Fibroblast of lung (primary cell): ENCODE results near the gene RPL6. TPM values are rescaled to one million over a fixed set of nuclear protein-coding genes. Genes with fewer than 3 reads are reported as not detected.
"Not testable (repeated sequence)": the region's sequence is repeated elsewhere in the genome, so short reads cannot be mapped to it uniquely, and the experiment has no call there.

Experiments used
- DNase-seq, 2 donors: peaks; one replicate each; pipeline versions ENCODE4 v3.0.0 to v3.0.0-alpha.2; 2010; ENCODE audit warnings: low read depth in 2 of 2
- H2AFZ ChIP-seq: 2 replicates; pipeline ENCODE4 v1.5.1; 2012; ENCODE audit warnings: low read length, control low read depth, inconsistent platforms
- H3K27ac ChIP-seq: 2 replicates; pipeline ENCODE4 v1.5.1; 2011; ENCODE audit warnings: low read length, control low read depth; ENCODE audit not compliant: insufficient read depth
- H3K27me3 ChIP-seq: 2 replicates; pipeline ENCODE4 v1.5.1; 2011; ENCODE audit warnings: mild to moderate bottlenecking, low read length; ENCODE audit not compliant: control insufficient read depth, insufficient read depth
- H3K36me3 ChIP-seq: 2 replicates; pipeline ENCODE4 v1.5.1; 2011; ENCODE audit warnings: low read length; ENCODE audit not compliant: control insufficient read depth, insufficient read depth
- H3K4me1 ChIP-seq: 2 replicates; pipeline ENCODE4 v1.5.1; 2011; ENCODE audit warnings: low read length; ENCODE audit not compliant: control insufficient read depth, insufficient read depth; ENCODE audit errors: extremely low read depth
- H3K4me2 ChIP-seq: 2 replicates; pipeline ENCODE4 v1.5.1; 2011; ENCODE audit warnings: low read length, control low read depth; ENCODE audit not compliant: insufficient read depth; ENCODE audit errors: extremely low read depth
- H3K4me3 ChIP-seq, 4 experiments: fragments of 200-600 bp in 1 of 4; sonication (generic) in 1 of 4; replicated peaks in 1 of 4; 2 replicates each; pipeline ENCODE4 v1.5.1; 2011 to 2016; ENCODE audit warnings: low read length in 4 of 4, low read depth in 3 of 4, mild to moderate bottlenecking in 3 of 4, control low read depth in 2 of 4, inconsistent platforms in 1 of 4, mixed read lengths in 1 of 4; ENCODE audit not compliant: insufficient read depth in 1 of 4; ENCODE audit errors: control extremely low read depth in 1 of 4
- H3K79me2 ChIP-seq: 2 replicates; pipeline ENCODE4 v1.5.1; 2012; ENCODE audit warnings: mild to moderate bottlenecking, low read length, inconsistent platforms; ENCODE audit not compliant: control insufficient read depth, insufficient read depth
- H3K9ac ChIP-seq: 2 replicates; pipeline ENCODE4 v1.5.1; 2011; ENCODE audit warnings: mild to moderate bottlenecking, low read length, control low read depth; ENCODE audit not compliant: insufficient read depth
- H3K9me3 ChIP-seq: 2 replicates; pipeline ENCODE4 v1.5.1; 2012; ENCODE audit warnings: low read depth, low read length; ENCODE audit not compliant: control insufficient read depth, insufficient read depth
- H4K20me1 ChIP-seq: 2 replicates; pipeline ENCODE4 v1.5.1; 2011; ENCODE audit warnings: low read length; ENCODE audit not compliant: control insufficient read depth, insufficient read depth; ENCODE audit errors: extremely low read depth
- EZH2 ChIP-seq: IDR thresholded peaks from 2 replicates; pipeline ENCODE4 v1.5.1; 2012; ENCODE audit warnings: low read length, control low read depth, mild to moderate bottlenecking; ENCODE audit errors: missing control alignments
- polyA minus RNA-seq: library from RNA; depleted of rRNA, polyadenylated mRNA; stranded (reverse); fragments of >200 nt; gene quantifications from 2 replicates; pipeline ENCODE4 v1.2.3, GENCODE V29; 2011; ENCODE audit warnings: low replicate concordance
- polyA plus RNA-seq, 2 donors: library from polyadenylated mRNA; depleted of rRNA in 1 of 2; stranded (reverse) in 1 of 2; unstranded in 1 of 2; fragments of >200 nt; gene quantifications; 2 replicates each; pipeline ENCODE4 v1.2.1, GENCODE V29; 2011 to 2012; ENCODE audit warnings: missing spikeins in 1 of 2
- total RNA-seq: library from RNA; depleted of rRNA; stranded (reverse); fragments of >200 nt; gene quantifications from 2 replicates; pipeline ENCODE4 v1.2.1, GENCODE V29; 2014
- TF ChIP-seq, protein P1 (sequence below), 2 donors: IDR thresholded peaks in 1 of 2; conservative IDR thresholded peaks in 1 of 2; 1 replicate in 1 of 2; 2 replicates in 1 of 2; pipeline ENCODE4 v1.5.1; 2011 to 2012; ENCODE audit warnings: low read length in 2 of 2, control low read depth in 1 of 2, inconsistent platforms in 1 of 2, low read depth in 1 of 2, mild to moderate bottlenecking in 1 of 2

RPL6 gene
- total RNA-seq, result 679 and 950 TPM in 2 replicates
- polyA plus RNA-seq, result 1,820 and 2,040 TPM in 2 replicates
- 1,772 and 1,799 TPM in 2 replicates for polyA plus RNA-seq (2012)
- polyA minus RNA-seq, result 149 and 237 TPM in 2 replicates

DNA sequence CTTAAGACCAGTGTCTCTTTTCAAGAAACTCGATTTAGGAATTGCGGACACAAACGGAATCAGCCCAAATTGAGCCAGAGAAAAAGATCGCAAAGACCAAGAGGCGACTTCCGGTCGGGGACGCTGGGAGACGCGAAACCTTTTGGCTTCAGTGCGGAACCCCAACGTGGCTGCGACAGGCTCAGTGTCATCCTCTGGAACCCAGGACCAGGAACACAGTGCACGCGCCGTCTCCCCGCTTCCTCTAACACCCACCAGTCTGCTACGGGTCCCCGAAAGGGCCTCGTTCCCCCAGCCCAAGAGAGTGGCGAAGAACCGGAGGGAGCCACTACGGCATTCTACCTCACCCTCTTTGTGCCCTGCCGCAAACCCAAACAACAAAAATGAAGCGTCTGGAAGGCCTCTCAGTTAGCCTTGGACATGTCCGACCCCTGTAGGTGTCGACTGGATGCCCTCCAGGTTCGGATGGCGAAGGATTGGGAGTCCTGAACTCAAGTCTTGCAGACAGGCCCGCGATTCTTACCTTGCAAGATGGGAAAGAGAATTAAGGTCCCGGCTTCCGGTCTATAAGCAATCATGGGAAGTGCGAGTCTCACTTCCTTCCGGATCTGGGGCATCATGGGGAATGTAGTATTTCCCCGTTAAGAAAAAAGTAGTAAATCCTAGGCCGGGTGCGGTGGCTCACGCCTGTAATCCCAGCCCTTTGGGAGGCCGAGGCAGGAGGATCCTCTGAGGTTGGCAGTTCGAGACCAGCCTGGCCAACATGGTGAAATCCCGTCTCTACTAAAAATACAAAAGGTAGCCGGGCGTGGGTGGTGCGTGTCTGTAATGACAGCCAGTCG is at the start of gene RPL6:
Gene RPL6 (minus strand): TSS at position 542 of the 842 bp plus-strand sequence. CDS start 949 bp downstream, outside the sequence.
- peaks cover 18% of the 10 kb centered on the region for H3K36me3 ChIP-seq
- H2AFZ ChIP-seq, result peak within 1 kb of the TSS; percentile 89
- H3K4me1 ChIP-seq, result peaks cover 3% of the 10 kb centered on the region
- peak; percentile 94 to 96 for DNase-seq
- H3K9me3 ChIP-seq, result no peaks in the 10 kb centered on the region
- no peaks in the 10 kb centered on the region for H3K27me3 ChIP-seq
- peak within 1 kb of the TSS; percentile 98 for H3K27ac ChIP-seq
- TF ChIP-seq, protein P1, sequence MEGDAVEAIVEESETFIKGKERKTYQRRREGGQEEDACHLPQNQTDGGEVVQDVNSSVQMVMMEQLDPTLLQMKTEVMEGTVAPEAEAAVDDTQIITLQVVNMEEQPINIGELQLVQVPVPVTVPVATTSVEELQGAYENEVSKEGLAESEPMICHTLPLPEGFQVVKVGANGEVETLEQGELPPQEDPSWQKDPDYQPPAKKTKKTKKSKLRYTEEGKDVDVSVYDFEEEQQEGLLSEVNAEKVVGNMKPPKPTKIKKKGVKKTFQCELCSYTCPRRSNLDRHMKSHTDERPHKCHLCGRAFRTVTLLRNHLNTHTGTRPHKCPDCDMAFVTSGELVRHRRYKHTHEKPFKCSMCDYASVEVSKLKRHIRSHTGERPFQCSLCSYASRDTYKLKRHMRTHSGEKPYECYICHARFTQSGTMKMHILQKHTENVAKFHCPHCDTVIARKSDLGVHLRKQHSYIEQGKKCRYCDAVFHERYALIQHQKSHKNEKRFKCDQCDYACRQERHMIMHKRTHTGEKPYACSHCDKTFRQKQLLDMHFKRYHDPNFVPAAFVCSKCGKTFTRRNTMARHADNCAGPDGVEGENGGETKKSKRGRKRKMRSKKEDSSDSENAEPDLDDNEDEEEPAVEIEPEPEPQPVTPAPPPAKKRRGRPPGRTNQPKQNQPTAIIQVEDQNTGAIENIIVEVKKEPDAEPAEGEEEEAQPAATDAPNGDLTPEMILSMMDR (conservative IDR thresholded peaks at IDR 0.05 in 1 of 2, IDR thresholded peaks at IDR 0.05 in 1 of 2; ENCODE audit: low read depth in 1 of 2, low read length in 2 of 2), result no peak
- no peak for TF ChIP-seq EZH2
- H3K9ac ChIP-seq, result peak within 1 kb of the TSS; percentile 87
- peaks cover 24% of the 10 kb centered on the region for H3K79me2 ChIP-seq
- no peaks in the 10 kb centered on the region for H4K20me1 ChIP-seq
- H3K4me3 ChIP-seq, result peak within 1 kb of the TSS; percentile 75 to 98 (median 93)
- H3K4me2 ChIP-seq, result peak within 1 kb of the TSS; percentile 61

DNA sequence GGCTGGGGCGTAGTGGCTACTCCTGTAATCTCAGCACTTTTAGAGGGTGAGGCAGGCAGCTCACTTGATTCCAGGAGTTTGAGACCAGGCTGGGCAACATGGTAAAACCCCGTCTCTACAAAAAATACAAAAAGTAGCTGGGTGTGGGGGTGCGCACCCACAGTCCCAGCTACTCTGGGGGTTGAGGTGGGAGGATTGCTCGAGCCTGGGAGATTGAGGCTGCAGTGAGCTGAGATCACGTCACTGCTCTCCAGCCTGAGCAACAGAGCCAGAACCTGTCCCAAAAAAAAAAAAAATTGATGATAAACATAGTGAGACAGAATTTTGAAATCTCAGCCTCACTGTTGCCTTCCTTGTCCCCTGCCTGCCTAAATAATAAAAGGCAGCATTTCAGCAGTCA is 49.3 kb upstream of the RPL6 start:
- no peak overlapping the region for H3K27ac ChIP-seq
- H3K79me2 ChIP-seq, result no peaks in the 10 kb centered on the region
- H3K9ac ChIP-seq, result no peak overlapping the region
- no peaks in the 10 kb centered on the region for H3K27me3 ChIP-seq
- no peaks in the 10 kb centered on the region for H4K20me1 ChIP-seq
- no peaks in the 10 kb centered on the region for H3K9me3 ChIP-seq
- DNase-seq, result no peak
- no peaks in the 10 kb centered on the region for H3K4me1 ChIP-seq
- H3K36me3 ChIP-seq, result peaks cover 4% of the 10 kb centered on the region
- H3K4me3 ChIP-seq, result no peak overlapping the region
- no peak overlapping the region for H2AFZ ChIP-seq
- TF ChIP-seq EZH2, result no peak
- TF ChIP-seq, protein P1 (conservative IDR thresholded peaks at IDR 0.05 in 1 of 2, IDR thresholded peaks at IDR 0.05 in 1 of 2; ENCODE audit: low read depth in 1 of 2, low read length in 2 of 2), result no peak
- no peak overlapping the region for H3K4me2 ChIP-seq

DNA sequence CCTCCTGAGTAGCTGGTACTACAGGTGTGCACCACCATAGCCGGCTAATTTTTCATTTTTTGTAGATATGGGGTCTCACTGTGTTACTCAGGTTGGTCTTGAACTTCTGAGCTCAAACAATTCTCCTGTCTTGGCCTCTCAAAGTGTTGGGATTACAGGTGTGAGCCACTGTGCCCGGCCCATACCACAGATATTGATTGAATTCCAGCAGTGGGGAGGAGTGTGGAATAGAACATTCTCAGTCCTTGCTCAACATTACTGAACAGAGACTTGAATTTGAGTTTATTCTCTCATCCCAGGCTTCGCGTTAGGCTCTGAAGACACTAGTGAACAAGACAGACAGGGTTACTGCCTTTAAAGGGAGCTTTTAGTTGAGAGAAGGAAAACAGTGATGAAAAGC is 48.9 kb upstream of the RPL6 start:
- Histone ChIP-seq H2AFZ (no peak overlapping the region), H3K27ac (no peak overlapping the region), H3K4me2 (no peak overlapping the region), H3K9me3 (no peaks in the 10 kb centered on the region), H3K4me3 (no peak overlapping the region), H3K27me3 (no peaks in the 10 kb centered on the region), H3K4me1 (no peaks in the 10 kb centered on the region), H4K20me1 (no peaks in the 10 kb centered on the region), H3K9ac (no peak overlapping the region), H3K36me3 (peaks cover 4% of the 10 kb centered on the region), H3K79me2 (no peaks in the 10 kb centered on the region)
- DNase-seq, result no peak
- TF ChIP-seq, protein P1 (conservative IDR thresholded peaks at IDR 0.05 in 1 of 2, IDR thresholded peaks at IDR 0.05 in 1 of 2; ENCODE audit: low read depth in 1 of 2, low read length in 2 of 2), result no peak
- TF ChIP-seq EZH2, result no peak

DNA sequence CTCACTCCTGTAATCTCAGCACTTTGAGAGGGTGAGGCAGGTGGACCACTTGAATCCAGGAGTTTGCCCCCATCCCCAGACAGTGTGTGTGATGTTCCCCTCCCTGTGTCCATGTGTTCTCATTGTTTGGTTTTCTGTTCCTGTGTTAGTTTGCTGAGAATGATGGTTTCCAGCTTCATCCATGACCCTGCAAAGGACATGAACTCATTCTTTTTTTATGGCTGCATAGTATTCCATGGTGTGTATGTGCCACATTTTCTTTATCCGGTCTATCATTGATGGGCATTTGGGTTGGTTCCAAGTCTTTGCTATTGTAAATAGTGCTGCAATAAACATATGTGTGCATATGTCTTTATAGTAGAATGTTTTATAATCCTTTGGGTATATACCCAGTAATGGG is 47.7 kb upstream of the RPL6 start:
- H3K4me3 ChIP-seq, H3K27ac ChIP-seq, H4K20me1 ChIP-seq, H3K36me3 ChIP-seq, H3K4me2 ChIP-seq, H3K9ac ChIP-seq, H3K27me3 ChIP-seq, H3K4me1 ChIP-seq, H3K79me2 ChIP-seq, DNase-seq, H2AFZ ChIP-seq, H3K9me3 ChIP-seq: not testable (repeated sequence)
